Aorta (tissue), 5 donors: ENCODE data around the gene FBN1. TPM values are rescaled to one million over a fixed set of nuclear protein-coding genes. Genes with fewer than 3 reads are reported as not detected.

Experiments used
- ATAC-seq: fragments of 200-7000 bp; cut with Tn5 transposase; one replicate; pipeline ENCODE4 v1.9.1; 2022; ENCODE audit warnings: moderate library complexity; ENCODE audit not compliant: low FRiP score
- DNase-seq, 2 donors: peaks; one replicate each; pipeline ENCODE4 v3.0.0-alpha.2; 2020
- H3K27ac ChIP-seq, 2 donors: one replicate each; pipeline ENCODE4 v1.5.1; 2013; ENCODE audit warnings: low read length in 2 of 2, mild to moderate bottlenecking in 2 of 2, moderate library complexity in 2 of 2, control low read depth in 1 of 2, inconsistent platforms in 1 of 2, low read depth in 1 of 2
- H3K27me3 ChIP-seq, 2 donors: one replicate each; pipeline ENCODE4 v1.6.1; 2013; ENCODE audit warnings: control low read depth in 1 of 2, low read length in 1 of 2, mild to moderate bottlenecking in 1 of 2, moderate library complexity in 1 of 2; ENCODE audit not compliant: insufficient read depth in 2 of 2, control insufficient read depth in 1 of 2
- H3K36me3 ChIP-seq, 2 donors: one replicate each; pipeline ENCODE4 v1.6.1; 2013; ENCODE audit warnings: control low read depth in 1 of 2, low read length in 1 of 2, mild to moderate bottlenecking in 1 of 2; ENCODE audit not compliant: insufficient read depth in 2 of 2, control insufficient read depth in 1 of 2
- H3K4me1 ChIP-seq, 2 donors: one replicate each; pipeline ENCODE4 v1.6.1; 2013; ENCODE audit warnings: low read length in 2 of 2, control low read depth in 1 of 2, mild to moderate bottlenecking in 1 of 2, moderate library complexity in 1 of 2; ENCODE audit not compliant: insufficient read depth in 2 of 2, control insufficient read depth in 1 of 2
- H3K4me3 ChIP-seq, 2 donors: one replicate each; pipeline ENCODE4 v1.5.1; 2013; ENCODE audit warnings: low read length in 2 of 2, control low read depth in 1 of 2, mild to moderate bottlenecking in 1 of 2
- H3K9me3 ChIP-seq: one replicate; pipeline ENCODE4 v1.6.1; 2013; ENCODE audit warnings: mild to moderate bottlenecking, low read length; ENCODE audit not compliant: control insufficient read depth
- WGBS, 2 donors: extraction: QIAGEN DNeasy Blood & Tissue Kit; methylation state at CpG; one replicate each; pipeline ENCODE4 v1.1.7; 2013; 5-methylcytosine and 5-hydroxymethylcytosine counted together
- intact Hi-C, 2 donors: fragments of 100-400 bp; cut with DNase I; formaldehyde crosslinking; loops; one replicate each; pipeline versions ENCODE4 v1.14.2 to v1.15.0; 2022
- polyA plus RNA-seq, 2 donors: library from polyadenylated mRNA; stranded (reverse); fragments of 200-250 nt; gene quantifications; one replicate each; pipeline ENCODE4 v1.2.3, GENCODE V29; 2013
- total RNA-seq, 2 donors: library from RNA; stranded (reverse); fragmentation: NEBNext Ultra II Directional; extraction: Animal tissue kit (Norgen Biotek cat#: 25700); gene quantifications; one replicate each; pipeline ENCODE4 v1.2.1, GENCODE V29; 2021
- donor health status: healthy with polysubstance abuse.
- donor health status: Bipolar disorder and iron deficiency.
- donor health status: DM: no; HTN: no; CAD: no.
- donor health status: DM: no; HTN: no; CAD: no.
- donor health status: DM: yes; HTN: yes; CAD: no.

FBN1 gene
- total and polyA plus RNA-seq, 4 donors, result 24.7 to 529 (median 141) TPM

DNA sequence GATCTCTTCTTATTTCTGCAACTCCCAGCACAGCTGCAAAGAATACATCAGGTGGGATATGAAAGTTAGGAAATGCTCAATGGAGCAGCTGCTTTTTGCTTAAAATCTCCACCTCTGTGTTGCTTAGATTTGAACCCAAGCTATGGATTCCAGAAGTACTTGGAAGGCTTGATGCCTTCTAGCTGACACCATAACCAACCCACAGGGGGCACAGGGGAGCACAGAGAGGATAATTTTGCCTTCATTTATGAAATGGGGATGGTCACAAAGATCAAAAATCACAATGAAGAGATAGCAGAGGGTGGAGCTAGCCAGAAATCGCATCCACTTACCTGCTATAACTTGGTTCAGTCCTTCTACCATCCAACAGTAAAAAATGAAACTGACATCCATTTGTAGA lies 238.6 kb downstream of the FBN1 start:
- no peaks in the 10 kb centered on the region for H3K9me3 ChIP-seq
- H3K4me3 ChIP-seq, result no peak overlapping the region
- DNase-seq (no peak), ATAC-seq (no peak)
- intact Hi-C loops, result no loop called here
- H3K36me3 ChIP-seq, result peaks cover 0 to 2% of the 10 kb centered on the region in 2 donors
- H3K27ac ChIP-seq, result no peak overlapping the region
- whole genome bisulfite sequencing, 2 donors, result 88 to 96% methylated on average over 1 of the region's 1 CpG
- peaks cover 0 to 2% of the 10 kb centered on the region in 2 donors for H3K4me1 ChIP-seq
- no peaks in the 10 kb centered on the region for H3K27me3 ChIP-seq

- intact Hi-C loops, result no loop called here
- no peak for DNase-seq
- H3K4me1 ChIP-seq, result peaks cover 0 to 2% of the 10 kb centered on the region in 2 donors
- H3K36me3 ChIP-seq, result peaks cover 0 to 2% of the 10 kb centered on the region in 2 donors
- ATAC-seq, result peak; percentile 40
- H3K9me3 ChIP-seq, result no peaks in the 10 kb centered on the region
- no peak overlapping the region for H3K4me3 ChIP-seq
- 63 to 66% methylated on average over 8 of the region's 8 CpGs for WGBS, 2 donors
- no peaks in the 10 kb centered on the region for H3K27me3 ChIP-seq
- no peak overlapping the region for H3K27ac ChIP-seq
These were observed 239.1 kb downstream of the FBN1 start for GRCh38 chr15:48406266-48406891.

DNA sequence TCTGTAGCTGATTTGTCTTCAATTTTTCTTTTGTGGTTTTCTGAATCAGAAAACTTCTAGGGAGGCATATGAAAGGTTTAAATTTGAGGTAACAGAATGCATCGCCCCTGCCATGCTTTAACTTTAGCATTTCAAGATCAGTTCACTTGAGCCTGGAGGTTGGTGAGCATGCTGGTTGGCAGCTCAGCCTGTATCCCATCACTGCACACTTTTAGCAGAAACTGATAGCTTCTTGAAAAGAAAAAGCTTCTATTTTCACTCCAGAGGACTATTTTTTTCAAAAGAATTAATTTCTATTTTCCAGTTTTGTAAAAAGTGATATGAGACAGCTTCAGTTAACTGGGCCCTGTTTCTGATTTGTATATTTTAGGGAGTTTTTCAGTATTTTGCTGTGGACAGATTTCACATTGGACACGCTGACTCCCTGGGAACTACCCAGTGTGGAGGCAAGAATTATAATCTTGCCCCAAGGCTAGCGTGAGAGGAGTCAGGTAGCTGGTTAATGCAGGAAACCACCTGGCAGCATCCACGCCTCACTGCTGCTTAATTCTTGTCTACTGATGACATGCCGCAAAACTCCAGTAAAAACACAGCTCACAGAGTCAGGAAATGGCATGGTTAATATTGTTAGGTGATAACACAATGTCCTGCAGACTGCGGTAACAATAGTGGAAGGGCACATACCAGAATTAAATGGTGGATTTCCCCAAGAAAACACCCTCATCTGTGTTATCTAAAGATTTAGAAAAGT lies 242.9 kb downstream of the FBN1 start:
- no peak for DNase-seq
- Histone ChIP-seq H3K27me3 (no peaks in the 10 kb centered on the region), H3K36me3 (no peaks in the 10 kb centered on the region), H3K27ac (no peak overlapping the region), H3K4me3 (no peak overlapping the region), H3K4me1 (peaks cover 0 to 7% of the 10 kb centered on the region in 2 donors), H3K9me3 (no peaks in the 10 kb centered on the region)
- 89 to 91% methylated on average over 6 of the region's 6 CpGs for WGBS, 2 donors
- intact Hi-C loops, result no loop called here
- no peak for ATAC-seq

GRCh38 chr15:48400086-48400485 lies 245.4 kb downstream of the FBN1 start:
- WGBS, 2 donors, result 85 to 86% methylated on average over 2 of the region's 2 CpGs
- ATAC-seq, result no peak
- Histone ChIP-seq H3K36me3 (no peaks in the 10 kb centered on the region), H3K27me3 (no peaks in the 10 kb centered on the region), H3K9me3 (no peaks in the 10 kb centered on the region), H3K27ac (no peak overlapping the region), H3K4me3 (no peak overlapping the region), H3K4me1 (peaks cover 0 to 6% of the 10 kb centered on the region in 2 donors)
- intact Hi-C loops, result no loop called here
- no peak for DNase-seq

GRCh38 chr15:48397841-48398240 lies 247.7 kb downstream of the FBN1 start:
- peak; percentile 70 to 82 for DNase-seq
- intact Hi-C loops, result no loop called here
- Histone ChIP-seq H3K36me3 (no peaks in the 10 kb centered on the region), H3K27me3 (no peaks in the 10 kb centered on the region), H3K4me1 (peaks cover under 1 to 6% of the 10 kb centered on the region in 2 donors), H3K27ac (no peak overlapping the region), H3K4me3 (no peak overlapping the region), H3K9me3 (no peaks in the 10 kb centered on the region)
- no peak for ATAC-seq
- WGBS, 2 donors, result 5 to 7% methylated on average over 5 of the region's 5 CpGs

DNA sequence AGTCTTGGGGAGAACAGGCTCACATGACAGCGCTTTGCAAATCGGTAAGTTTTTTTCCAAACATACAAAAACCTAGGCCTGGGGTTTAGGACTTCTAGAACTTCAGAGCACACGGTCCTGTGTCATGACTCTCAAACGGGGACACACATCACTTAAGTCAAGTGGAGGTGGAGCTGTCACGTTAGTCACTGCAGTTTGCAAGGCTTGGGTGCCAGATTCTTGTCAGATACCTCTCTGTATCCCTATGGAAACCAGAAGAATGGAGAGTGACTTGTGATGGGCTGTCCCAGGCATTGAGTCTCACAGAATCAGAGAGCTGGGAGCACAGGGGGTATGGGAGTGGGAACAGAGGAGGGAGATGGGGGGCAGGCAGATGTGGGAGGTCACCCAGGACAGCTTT lies 249.5 kb downstream of the FBN1 start:
- ATAC-seq (no peak), DNase-seq (no peak)
- intact Hi-C loops, result no loop called here
- no peaks in the 10 kb centered on the region for H3K36me3 ChIP-seq
- peaks cover 6 to 9% of the 10 kb centered on the region in 2 donors for H3K4me1 ChIP-seq
- H3K4me3 ChIP-seq, result no peak overlapping the region
- no peak overlapping the region for H3K27ac ChIP-seq
- no peaks in the 10 kb centered on the region for H3K27me3 ChIP-seq
- H3K9me3 ChIP-seq, result no peaks in the 10 kb centered on the region
- 62 to 67% methylated on average over 5 of the region's 5 CpGs for WGBS, 2 donors

- DNase-seq, result peak; percentile 79 to 89
- Histone ChIP-seq H3K27ac (no peak overlapping the region), H3K4me1 (peaks cover 6 to 9% of the 10 kb centered on the region in 2 donors), H3K27me3 (no peaks in the 10 kb centered on the region), H3K36me3 (no peaks in the 10 kb centered on the region), H3K9me3 (no peaks in the 10 kb centered on the region), H3K4me3 (no peak overlapping the region)
- whole genome bisulfite sequencing, 2 donors, result 53 to 66% methylated on average over 5 of the region's 5 CpGs
- ATAC-seq, result peak; percentile 74
- intact Hi-C loops, result no loop called here
These were observed 249.9 kb downstream of the FBN1 start for GRCh38 chr15:48395521-48396011.

DNA sequence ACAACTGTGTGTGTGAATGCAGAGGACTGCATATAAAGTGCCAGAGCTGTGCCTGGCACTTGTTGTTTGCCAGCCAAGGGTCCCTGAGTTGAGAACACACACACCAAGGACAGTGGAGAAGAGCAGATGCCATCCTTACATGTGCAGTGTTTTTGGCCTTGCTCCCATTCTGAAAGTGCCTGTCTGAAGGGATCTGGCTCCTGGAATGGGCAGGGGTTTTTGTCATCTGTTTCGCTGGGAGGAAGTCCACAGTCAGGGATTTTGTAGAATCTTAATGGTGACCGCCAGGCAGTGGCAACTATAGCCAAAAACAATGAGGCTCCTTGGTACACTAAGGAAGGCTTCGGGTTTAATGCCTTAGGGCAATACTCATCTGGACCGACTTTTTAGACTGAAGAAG lies 250.5 kb downstream of the FBN1 start:
- no peak overlapping the region for H3K4me3 ChIP-seq
- H3K27me3 ChIP-seq, result no peaks in the 10 kb centered on the region
- no peaks in the 10 kb centered on the region for H3K36me3 ChIP-seq
- intact Hi-C loops, result loop anchor here in 1 of 2 donors (5.0 kb wide), 1 partner anchor 38 kb away; no protein-coding TSS in a partner anchor
- DNase-seq, result no peak
- H3K4me1 ChIP-seq, result peaks cover 6 to 9% of the 10 kb centered on the region in 2 donors
- H3K27ac ChIP-seq, result peak overlapping the region in 1 of 2 donors; percentile 44
- no peaks in the 10 kb centered on the region for H3K9me3 ChIP-seq
- ATAC-seq, result no peak
- 26 to 48% methylated on average over 4 of the region's 4 CpGs for WGBS, 2 donors
